HG02938 (cell line): ENCODE measurements around the gene RAB6B.
"Not testable (repeated sequence)": the region's sequence is repeated elsewhere in the genome, so short reads cannot be mapped to it uniquely, and the experiment has no call there.

Source experiments
- ATAC-seq: cut with Tn5 transposase; IDR thresholded peaks from one replicate; pipeline ENCODE4 v1.9.1; 2021; ENCODE audit warnings: mild to moderate bottlenecking, moderate library complexity; ENCODE audit not compliant: unreplicated experiment

RAB6B gene

DNA sequence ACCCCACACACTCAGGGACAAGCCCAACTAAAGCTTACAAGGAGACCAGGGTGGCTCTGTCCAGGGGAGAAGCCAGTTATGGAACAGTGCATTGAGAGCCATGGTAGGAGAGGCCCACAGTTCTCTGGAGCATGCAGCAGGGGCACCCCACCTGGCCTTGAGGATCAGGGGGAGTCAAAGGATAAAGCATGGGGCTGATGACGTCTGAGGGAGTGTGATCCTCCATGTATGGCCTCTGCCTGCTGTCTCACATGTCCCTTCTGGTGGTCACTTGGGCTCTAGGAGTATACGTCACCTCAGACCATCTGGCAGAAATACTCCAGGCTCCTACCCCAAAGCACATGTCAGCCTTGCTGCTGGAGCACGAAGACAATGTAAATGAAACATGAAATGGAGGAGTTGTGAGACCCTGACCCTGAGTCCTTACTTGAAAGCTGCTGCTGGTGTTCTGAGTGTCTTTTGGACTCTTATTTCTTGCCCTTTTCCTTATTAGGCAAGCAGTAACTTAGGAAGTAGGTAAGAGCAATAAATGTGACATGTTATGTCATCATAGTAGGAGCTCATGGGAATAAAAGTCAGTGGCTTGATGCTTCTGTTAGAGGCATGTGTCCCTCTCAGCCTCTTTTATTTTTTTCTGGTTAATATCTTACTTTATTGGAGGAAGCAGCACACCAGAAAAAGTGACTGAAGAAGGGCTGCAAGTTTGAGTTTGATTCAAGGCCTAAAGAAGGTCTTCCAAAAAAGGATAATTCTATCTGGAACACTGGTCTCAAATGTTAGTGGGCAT lies 74.6 kb downstream of the RAB6B start:
- ATAC-seq = no peak

DNA sequence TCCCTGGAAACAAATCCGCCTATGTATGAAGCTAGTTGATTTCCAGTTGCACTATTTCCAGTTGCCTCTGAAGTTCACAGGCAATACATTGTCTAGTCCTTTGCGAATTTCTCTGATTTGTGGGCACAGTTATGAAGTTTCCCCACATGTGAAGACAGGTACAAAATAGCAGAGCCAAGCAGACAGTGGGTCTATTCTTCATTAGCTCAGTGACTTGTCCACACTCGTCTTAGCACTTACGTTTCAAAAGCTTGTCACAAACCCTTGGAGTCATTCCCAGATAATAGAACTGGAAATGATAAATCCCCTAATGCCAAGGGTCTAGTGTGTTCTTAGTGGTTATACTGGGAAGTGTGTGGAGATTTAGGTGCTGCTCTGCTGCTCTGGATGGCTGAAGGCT lies 75.6 kb downstream of the RAB6B start:
- ATAC-seq = no peak

DNA sequence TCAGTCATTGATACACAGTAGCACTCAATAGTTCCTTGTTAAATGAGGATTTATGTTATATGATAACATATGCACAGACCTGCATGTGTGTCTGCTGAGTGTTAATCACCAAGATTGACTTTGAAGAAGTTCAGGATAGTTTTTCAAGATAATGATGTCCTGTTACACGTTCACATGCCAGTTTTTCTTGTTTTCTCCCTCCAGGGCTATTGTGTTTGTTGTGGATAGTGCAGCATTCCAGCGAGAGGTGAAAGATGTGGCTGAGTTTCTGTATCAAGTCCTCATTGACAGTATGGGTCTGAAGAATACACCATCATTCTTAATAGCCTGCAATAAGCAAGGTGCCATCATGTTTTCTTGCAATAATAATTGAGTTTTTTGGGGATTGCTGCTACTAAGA lies 80.3 kb downstream of the RAB6B start:
- ATAC-seq = no peak

DNA sequence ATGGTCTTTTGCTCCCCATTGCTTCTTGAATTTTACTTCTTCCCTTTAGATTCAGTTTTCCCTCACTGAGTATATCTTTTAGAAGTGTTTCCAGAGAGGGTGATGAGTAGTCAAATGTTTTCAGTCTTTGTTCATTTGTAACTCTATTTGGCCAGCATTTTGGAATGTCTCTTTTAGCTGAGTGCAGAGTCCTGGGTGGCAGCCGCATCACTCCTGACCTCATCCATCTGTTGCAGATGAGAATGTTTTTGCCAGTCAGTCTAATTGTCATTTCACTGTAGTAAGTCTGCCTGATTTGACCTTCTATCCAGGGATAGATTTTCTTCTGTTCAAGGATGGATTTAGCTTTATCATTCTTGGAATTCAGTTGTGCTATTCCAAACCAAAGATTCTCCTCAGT lies 82.8 kb downstream of the RAB6B start:
- ATAC-seq = no peak

DNA sequence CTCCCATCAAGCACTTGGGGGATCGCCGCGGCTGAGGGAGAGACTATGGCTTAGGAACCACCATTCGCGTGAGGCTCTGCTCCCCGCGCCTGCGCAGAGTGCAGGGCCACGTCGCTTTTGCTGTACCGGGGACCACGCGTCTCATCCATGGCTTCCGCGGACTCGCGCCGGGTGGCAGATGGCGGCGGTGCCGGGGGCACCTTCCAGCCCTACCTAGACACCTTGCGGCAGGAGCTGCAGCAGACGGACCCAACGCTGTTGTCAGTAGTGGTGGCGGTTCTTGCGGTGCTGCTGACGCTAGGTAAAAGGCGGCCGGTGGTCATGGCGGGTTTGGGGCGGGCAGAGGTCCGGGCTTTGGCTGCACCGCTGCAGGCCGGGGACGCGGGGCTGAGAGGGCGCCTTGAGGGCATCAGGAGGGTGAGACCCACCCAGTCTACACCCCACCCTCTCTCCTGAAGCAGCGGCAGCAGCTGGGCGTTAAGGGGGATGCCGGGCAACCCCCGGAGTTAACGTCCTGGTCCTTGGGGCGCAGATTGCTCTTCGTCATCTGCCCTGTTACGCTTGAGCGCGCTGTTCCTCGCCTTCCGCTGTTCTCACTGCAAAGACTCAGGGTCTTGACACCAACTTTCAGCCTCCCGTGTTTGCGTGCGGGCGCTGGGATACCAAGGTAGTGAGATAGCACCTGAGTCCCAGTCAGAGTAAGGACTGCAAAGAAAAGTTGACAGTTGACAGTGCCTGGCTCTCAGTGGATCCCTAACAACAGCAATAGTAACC lies 89.8 kb downstream of the RAB6B start, which contains the start of gene SRPRB:
Gene SRPRB (plus strand): TSS at position 114 of the 774 bp plus-strand sequence. CDS start 34 bp downstream, at position 148.
- ATAC-seq = peak; percentile 97

DNA sequence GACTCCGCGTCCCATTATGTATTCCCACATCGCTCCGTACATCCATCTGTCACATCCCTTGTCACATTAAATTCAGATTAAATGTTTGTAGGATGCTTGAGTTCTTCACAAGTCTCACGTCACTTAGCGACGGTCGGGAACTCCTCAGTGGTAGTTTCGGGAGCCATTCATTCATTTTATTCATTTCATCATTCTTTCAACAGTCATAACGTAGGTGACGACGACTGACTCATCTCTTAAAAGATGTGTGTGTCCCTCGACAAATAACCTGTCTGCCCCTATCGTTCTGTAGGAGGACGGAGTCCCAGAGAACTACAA lies 90.3 kb downstream of the RAB6B start:
- no peak for ATAC-seq

DNA sequence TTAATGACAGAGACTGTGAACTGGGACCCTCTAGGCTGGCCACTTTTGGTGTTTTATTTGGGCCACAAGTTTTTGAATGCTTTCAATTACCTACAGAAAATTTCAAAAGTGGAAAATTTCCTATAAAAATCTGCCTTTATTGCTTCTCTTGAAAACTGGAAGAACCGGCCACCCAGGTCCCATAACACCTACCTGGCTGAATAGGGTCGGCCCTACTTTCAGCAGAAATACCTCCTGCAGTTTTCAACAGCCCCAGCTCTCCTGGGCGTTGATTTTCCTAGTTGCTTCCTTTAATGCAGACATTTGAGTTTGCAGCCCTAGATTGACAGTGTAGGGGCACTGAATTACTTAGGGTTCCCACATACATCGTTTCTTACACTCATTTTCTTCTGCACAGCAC lies 90.8 kb downstream of the RAB6B start:
- ATAC-seq = no peak

DNA sequence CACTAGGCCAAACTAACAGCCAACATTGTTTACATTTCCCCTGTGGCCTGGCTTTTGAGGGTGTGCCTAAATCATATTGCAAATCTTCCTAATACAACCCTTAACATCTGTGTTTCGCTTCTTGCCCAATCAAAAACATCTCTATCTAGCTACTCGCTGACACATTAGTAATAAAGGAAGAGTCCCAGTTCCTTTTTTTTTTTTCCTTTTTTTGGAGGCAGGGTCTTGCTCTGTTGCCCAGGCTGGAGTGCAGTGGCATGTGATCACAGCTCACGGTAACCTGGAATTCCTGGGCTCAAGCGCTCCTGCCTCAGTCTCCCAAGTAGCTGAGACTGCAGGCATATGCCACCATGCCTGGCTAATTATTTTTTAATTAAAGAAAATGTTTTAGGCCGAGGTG lies 92.2 kb downstream of the RAB6B start:
- ATAC-seq = no peak

DNA sequence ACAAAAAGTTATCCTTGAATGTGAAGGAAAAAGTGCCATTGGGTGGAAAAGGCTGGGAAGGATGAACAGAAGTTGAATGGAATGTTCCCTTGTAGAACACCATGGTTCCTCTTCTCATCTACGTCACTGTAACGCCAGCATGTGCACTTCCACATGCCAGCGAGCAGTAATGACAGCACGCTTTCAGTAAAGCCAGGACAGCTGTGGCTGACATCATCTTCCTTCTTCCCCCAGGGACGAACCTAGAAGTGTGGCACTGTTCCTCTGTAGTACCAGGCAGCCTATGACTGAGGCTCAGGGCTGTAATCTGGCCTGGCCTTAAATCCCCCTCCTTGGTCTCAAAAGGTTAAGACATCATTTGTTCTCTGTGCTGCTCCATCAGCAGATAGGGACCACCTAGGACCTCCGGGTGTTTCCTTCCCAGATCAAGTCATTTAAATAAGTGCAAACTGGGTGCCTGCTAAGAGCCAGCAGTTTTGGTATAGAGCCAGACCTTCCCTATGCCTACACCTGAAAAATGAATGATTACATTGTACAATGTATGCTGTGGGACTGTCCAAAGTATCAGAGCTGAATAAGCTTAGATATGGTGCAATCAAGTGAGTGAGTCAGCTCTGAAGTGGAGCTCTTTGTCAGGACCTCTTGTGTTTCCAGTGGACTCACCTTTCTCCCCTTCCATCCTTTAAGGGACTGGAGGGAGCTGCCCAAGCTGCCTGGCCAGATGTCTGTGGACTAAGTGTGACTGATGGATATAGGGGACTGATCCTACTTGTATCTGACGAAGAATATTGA lies 95.7 kb downstream of the RAB6B start:
- no peak for ATAC-seq

DNA sequence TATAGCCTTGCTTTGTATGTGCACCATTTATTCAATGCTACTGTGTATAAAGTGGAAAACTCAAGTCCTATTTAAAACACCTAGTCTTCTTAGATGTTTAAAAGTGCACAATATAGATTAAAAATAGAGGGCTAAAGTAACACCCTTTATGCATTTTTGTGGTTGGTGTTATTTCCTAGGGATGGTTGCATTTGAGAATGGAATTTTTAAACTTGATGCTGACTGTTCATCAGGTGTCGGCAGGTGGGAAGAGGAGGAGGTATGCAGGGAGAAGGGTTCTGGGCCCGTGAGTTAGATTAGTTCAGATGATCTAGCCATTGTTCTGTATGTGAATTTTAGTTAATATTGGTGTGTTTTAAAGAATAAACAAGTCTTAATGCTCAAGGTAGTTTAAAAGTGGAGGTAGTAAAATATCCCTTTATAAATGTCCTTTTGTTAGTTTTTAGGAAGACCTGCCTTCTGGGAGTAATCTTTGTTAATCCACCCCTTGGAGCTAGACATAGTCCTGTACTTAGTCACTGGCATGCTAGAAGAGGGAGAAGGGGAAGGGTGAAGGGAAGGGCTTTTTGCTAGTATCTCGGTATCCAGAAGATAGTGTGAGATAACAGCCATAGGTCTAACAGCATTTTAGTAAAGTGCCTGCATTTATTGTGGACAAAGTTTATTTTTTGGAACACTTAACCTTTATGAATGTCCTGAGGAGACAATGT lies 98.1 kb downstream of the RAB6B start:
- no peak for ATAC-seq

DNA sequence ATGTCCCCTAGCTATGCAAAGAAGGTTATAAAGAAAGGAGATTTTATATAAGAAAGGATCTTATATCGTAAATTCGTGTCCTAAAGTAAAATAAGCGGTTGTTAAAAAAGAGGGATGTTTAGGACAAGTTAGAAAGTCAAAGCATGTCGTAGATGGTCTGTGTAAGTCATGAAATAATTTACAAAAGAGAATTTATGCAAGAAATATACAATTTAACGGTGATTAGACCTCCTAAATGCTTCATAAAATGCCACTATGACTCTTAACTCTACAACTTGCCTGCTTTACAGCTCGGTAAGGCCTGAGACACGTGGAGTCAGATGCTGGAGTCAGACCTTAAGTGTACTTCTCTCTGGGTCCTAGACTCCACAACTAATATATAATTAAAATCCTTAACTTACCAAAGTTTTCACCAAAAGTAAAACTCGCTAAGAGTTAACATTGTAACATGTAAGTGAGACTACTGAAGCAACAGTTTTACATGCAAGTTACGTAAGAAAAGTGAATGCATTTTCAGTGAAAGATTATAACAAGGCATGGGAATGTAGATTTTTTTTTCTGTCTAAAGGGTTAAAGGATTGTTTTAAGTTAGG lies 103.4 kb downstream of the RAB6B start:
- ATAC-seq = no peak

DNA sequence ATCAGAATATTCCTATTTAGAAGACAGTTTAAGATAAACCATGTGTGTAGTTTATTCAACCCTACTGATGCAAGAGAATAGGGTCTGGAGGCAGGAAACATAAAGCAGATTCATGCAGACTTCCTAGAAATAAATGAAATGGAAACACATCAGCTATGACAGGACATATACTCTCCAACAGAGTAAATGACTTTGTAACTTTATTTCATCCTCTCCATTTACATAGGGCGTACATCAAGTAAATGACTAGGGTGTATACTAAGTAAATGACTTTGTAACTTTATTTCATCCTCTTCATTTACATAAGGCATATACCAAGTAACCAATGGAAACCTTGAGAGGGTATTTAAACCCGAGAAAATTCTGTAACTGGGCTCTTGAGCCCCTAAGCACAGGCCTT lies 107.7 kb downstream of the RAB6B start:
- no peak for ATAC-seq

DNA sequence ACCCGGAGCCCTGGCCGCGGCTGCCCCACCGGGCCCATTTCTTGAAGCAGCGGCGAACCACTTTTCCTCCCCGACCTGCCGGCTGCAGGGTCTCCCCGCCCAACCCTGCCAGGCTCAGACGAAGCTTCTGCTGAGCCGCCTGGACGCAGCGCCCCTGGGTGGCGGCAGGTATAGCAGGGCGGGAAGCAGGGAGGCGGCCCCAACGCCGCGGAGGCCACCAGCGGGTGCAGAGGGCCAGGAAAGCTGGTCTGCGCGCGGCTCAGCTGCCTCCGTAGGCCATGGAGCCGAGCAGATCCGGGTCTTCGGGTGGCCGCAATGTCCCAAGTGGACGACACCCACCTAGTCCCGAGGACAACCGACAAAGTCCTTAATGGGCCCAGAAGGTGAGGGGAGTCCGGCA lies 111.9 kb downstream of the RAB6B start:
- no peak for ATAC-seq

DNA sequence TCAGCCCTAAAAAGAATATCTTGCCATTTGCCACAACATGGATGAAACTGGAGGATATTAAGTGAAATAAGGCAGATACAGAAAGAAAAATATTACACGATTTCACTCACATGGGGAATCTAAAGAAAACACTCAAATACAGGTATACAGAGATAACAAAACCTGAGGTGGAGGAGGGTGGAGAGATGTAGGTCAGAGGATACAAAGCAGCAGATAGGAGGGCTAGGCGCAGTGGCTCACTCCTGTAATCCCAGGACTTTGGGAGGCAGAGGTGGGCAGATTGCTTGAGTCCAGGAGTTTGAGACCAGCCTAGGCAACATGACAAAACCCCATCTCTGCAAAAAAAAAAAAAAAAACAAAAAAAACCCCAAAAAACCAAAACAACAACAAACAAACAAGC lies 113.2 kb downstream of the RAB6B start:
- no peak for ATAC-seq

DNA sequence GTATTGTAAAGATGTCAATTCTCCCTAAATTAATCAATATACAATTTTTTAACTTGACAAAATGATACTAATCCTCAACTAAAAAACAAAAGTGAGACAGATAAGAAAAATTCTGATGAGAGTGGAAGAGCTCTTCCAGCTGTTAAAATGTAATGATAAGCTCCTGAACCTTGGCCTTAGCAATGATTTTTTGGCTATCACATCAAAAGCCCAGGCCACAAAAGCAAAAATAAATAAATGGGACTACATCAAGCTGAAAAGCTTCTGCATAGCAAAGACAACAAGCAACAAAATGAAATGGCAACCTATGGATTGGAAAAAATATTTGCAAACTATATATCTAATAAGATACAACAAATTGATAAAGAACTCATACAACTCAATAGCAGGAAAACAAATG lies 114.1 kb downstream of the RAB6B start:
- no peak for ATAC-seq

DNA sequence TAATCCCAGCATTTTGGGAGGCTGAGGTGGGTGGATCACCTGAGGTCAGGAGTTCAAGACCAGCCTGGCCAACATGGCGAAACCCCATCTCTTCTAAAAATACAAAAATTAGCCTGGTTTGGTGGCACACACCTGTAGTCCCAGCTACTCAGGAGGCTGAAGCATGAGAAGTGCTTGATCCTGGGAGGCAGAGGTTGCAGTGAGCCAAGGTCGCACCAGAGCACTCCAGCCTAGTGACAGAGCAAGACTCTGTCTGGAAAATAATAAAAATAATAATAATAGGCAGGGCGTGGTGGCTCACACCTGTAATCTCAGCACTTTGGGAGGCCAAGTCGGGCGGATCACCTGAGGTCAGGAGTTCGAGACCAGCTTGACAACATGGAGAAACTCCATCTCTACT lies 114.9 kb downstream of the RAB6B start:
- not testable (repeated sequence) for ATAC-seq

DNA sequence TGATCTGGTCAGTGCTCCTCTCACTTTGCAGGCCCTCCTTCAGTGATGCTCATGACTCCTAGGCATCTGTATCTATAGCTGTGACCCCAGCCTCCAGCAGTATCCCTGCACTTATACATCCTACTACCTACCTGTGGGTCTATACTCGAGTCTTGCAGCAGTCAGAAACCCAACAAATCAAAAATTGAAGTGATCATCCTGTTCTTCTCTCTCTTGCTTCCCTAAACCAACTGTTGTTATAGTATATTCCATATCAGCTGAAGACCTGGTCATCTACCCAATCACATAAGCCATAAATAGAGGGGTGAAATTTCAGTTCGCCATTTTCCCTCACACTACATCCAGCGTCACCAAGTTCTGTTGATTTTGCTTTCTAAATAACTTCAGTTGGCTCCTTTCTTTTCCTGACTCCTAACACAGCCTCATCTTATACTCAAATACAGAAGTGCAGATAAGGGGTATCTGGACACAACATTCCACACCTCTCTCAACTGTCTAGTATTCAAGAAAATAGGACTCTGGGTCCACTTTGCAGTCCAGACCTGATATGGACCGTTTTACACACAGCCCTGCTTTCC lies 116.0 kb downstream of the RAB6B start:
- ATAC-seq = no peak

DNA sequence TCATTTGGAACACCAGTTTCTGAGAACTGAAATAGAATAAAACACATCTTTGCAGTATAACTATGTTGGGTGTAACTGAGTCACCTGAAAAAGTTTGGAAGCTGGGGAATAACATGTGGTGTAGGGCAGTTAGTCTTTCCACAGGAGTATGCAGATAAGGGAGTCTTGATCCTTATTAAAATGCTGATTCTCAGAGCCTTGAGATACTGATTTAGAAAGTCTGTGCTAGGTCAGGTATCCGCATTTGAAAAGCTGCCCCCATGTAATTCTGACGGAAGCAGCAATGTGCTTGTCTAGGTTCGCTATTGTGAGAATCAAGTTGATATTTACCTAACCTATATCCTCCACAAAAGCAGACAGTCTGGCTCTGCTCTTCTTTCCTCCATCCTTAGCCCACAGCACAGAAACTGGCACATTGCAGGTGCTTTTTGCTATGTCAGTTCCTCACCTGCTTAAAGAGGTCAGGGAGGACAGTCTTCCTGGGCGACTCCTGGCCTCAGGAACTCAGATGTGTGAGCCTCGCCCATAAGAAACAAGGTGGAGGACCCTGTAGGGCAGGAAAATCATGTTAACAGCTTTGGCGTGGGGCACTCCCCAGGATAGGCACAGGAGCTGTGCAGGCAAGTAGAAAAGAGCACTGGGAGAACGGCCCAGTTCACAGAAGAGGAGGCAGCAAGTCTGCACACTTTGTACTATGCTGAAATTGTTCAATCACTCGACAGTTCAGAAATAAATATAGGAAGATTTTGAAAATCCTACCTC lies 117.7 kb downstream of the RAB6B start:
- no peak for ATAC-seq

DNA sequence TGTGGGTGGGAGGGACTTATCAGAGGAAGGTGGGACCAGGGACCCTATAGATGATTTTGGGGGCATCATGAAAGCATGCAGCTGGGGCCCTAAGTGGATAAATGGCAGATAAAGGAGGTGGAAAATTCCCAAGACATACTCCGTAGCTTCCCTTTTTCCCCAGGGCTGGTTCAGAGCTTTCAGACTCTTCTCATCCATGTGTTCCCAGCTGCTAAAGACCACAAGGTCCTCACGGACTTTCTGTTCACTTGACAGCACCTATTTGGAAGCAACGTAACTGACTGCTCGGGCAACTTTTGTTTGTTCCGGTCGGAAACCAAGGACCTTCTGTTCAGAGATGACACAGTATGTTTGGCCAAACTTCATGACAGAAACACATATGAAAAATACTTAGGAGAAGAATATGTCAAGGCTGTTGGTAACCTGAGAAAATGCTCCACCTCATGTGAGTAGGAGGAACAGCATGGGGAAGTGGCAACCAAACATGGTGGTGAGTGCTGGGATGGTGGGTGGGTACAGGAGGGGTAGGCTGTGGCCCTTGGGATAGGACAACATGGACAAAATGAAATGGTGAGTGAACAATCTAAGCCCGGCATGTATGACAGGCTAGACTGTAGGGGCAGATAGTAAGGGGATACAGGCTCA lies 118.8 kb downstream of the RAB6B start:
- ATAC-seq = no peak
